ENCODE measurements around the gene IRF4. TPM values are rescaled to one million over a fixed set of nuclear protein-coding genes. Genes with fewer than 3 reads are reported as not detected.

The IRF4 gene
- total and polyA plus RNA-seq, 2 donors (not counting 1 experiment from before 2014, with no cell fraction given) = 75.7 to 142 TPM

GRCh38 chr6:455835-456234 lies 64.3 kb downstream of the IRF4 start:
- no peak overlapping the region for H3K4me3 ChIP-seq (ENCODE audit: control extremely low read depth in 1 of 5, extremely low read depth in 1 of 5, insufficient read depth in 1 of 5, low read depth in 2 of 5, low read length in 4 of 5)
- POLR2A ChIA-PET = no interaction called here
- ATAC-seq (ENCODE audit: low read depth) (no peak), DNase-seq (no peak)
- no peaks in the 10 kb centered on the region for H3K27me3 ChIP-seq (replicated peaks in 1 of 4; ENCODE audit: control extremely low read depth in 1 of 4, control insufficient read depth in 3 of 4, insufficient read depth in 4 of 4, low read length in 3 of 4)
- H3K9me3 ChIP-seq (ENCODE audit: control extremely low read depth in 1 of 3, control insufficient read depth in 2 of 3, insufficient read depth in 1 of 3, low read length in 2 of 3) = no peaks in the 10 kb centered on the region
- CTCF ChIA-PET = no interaction called here
- H4K20me1 ChIP-seq (ENCODE audit: control insufficient read depth, insufficient read depth, low read length, poor library complexity, severe bottlenecking) = no peaks in the 10 kb centered on the region
- no peaks in the 10 kb centered on the region for H3K4me1 ChIP-seq (ENCODE audit: control insufficient read depth in 2 of 2, insufficient read depth in 2 of 2, low read length in 2 of 2)
- H2AFZ ChIP-seq (ENCODE audit: insufficient read depth, low read depth, low read length, poor library complexity, severe bottlenecking) = no peak overlapping the region
- TF ChIP-seq EZH2 (IDR thresholded peaks at IDR 0.05; ENCODE audit: borderline replicate concordance, insufficient read depth, low read depth, low read length, poor library complexity, severe bottlenecking) (no peak), CTCF (IDR thresholded peaks at IDR 0.05) (no peak)
- Mint-ChIP-seq H3K27ac (no peak overlapping the region), H3K9me3 (ENCODE audit: insufficient read depth) (peaks cover 2% of the 10 kb centered on the region), H3K4me1 (no peaks in the 10 kb centered on the region), H3K27me3 (no peaks in the 10 kb centered on the region), H3K4me3 (no peak overlapping the region)
- intact Hi-C loops (cut with micrococcal nuclease) = no loop called here
- no peak overlapping the region for H3K27ac ChIP-seq (ENCODE audit: low read length in 2 of 2)
- WGBS (ENCODE audit: insufficient coverage) = 94% methylated on average over 7 of the region's 8 CpGs
- no peak overlapping the region for H3K9ac ChIP-seq (ENCODE audit: low read length)
- H3K79me2 ChIP-seq (ENCODE audit: control insufficient read depth, insufficient read depth, low read length) = no peaks in the 10 kb centered on the region
- no peaks in the 10 kb centered on the region for H3K36me3 ChIP-seq (replicated peaks in 1 of 2; ENCODE audit: control extremely low read depth in 1 of 2, control insufficient read depth in 1 of 2, extremely low read depth in 1 of 2, insufficient read depth in 2 of 2, low read length in 1 of 2)
- no peak overlapping the region for H3K4me2 ChIP-seq (replicated peaks; ENCODE audit: low read depth, low read length, poor library complexity, severe bottlenecking)

GRCh38 chr6:456358-456867 lies 64.9 kb downstream of the IRF4 start:
- Histone ChIP-seq H3K27ac (ENCODE audit: low read length in 2 of 2) (no peak overlapping the region), H2AFZ (ENCODE audit: insufficient read depth, low read depth, low read length, poor library complexity, severe bottlenecking) (no peak overlapping the region), H3K9me3 (ENCODE audit: control extremely low read depth in 1 of 3, control insufficient read depth in 2 of 3, insufficient read depth in 1 of 3, low read length in 2 of 3) (no peaks in the 10 kb centered on the region), H3K4me1 (ENCODE audit: control insufficient read depth in 2 of 2, insufficient read depth in 2 of 2, low read length in 2 of 2) (no peaks in the 10 kb centered on the region), H3K9ac (ENCODE audit: low read length) (no peak overlapping the region), H3K79me2 (ENCODE audit: control insufficient read depth, insufficient read depth, low read length) (no peaks in the 10 kb centered on the region), H4K20me1 (ENCODE audit: control insufficient read depth, insufficient read depth, low read length, poor library complexity, severe bottlenecking) (no peaks in the 10 kb centered on the region), H3K4me3 (ENCODE audit: control extremely low read depth in 1 of 5, extremely low read depth in 1 of 5, insufficient read depth in 1 of 5, low read depth in 2 of 5, low read length in 4 of 5) (no peak overlapping the region), H3K36me3 (replicated peaks in 1 of 2; ENCODE audit: control extremely low read depth in 1 of 2, control insufficient read depth in 1 of 2, extremely low read depth in 1 of 2, insufficient read depth in 2 of 2, low read length in 1 of 2) (no peaks in the 10 kb centered on the region), H3K4me2 (replicated peaks; ENCODE audit: low read depth, low read length, poor library complexity, severe bottlenecking) (no peak overlapping the region), H3K27me3 (replicated peaks in 1 of 4; ENCODE audit: control extremely low read depth in 1 of 4, control insufficient read depth in 3 of 4, insufficient read depth in 4 of 4, low read length in 3 of 4) (no peaks in the 10 kb centered on the region)
- H3K4me3 Mint-ChIP-seq = no peak overlapping the region
- no peak overlapping the region for H3K27ac Mint-ChIP-seq
- intact Hi-C loops (cut with micrococcal nuclease) = no loop called here
- TF ChIP-seq EZH2 (IDR thresholded peaks at IDR 0.05; ENCODE audit: borderline replicate concordance, insufficient read depth, low read depth, low read length, poor library complexity, severe bottlenecking) = no peak
- TF ChIP-seq CTCF (IDR thresholded peaks at IDR 0.05) = no peak
- WGBS (ENCODE audit: insufficient coverage) = 94% methylated on average over 4 of the region's 5 CpGs
- no peak for ATAC-seq (ENCODE audit: low read depth)
- ChIA-PET POLR2A (no interaction called here), CTCF (no interaction called here)
- peaks cover 2% of the 10 kb centered on the region for H3K9me3 Mint-ChIP-seq (ENCODE audit: insufficient read depth)
- no peaks in the 10 kb centered on the region for H3K27me3 Mint-ChIP-seq
- DNase-seq = no peak
- no peaks in the 10 kb centered on the region for H3K4me1 Mint-ChIP-seq

Measured in B cell (primary cell).